Erythroblast (primary cell): Measurements from ENCODE around the gene PAQR5.

Source experiments
- DNase-seq, 2 experiments: peaks; one replicate each; lab custom pipeline; 2025; lab: John Stamatoyannopoulos, UW
- GATA1 ChIP-seq: IDR thresholded peaks from 2 replicates; pipeline ENCODE4 v1.6.1; 2011; ENCODE audit warnings: low read depth, mild to moderate bottlenecking, control low read depth, low read length, moderate library complexity
- POLR2A ChIP-seq: IDR thresholded peaks from 2 replicates; pipeline ENCODE4 v1.6.1; 2011; ENCODE audit warnings: mild to moderate bottlenecking, low read length

The PAQR5 gene

GRCh38 chr15:69408841-69409240, 110.1 kb downstream of the PAQR5 start:
- no peak for TF ChIP-seq POLR2A
- TF ChIP-seq GATA1 = no peak
- DNase-seq = no peak

DNA sequence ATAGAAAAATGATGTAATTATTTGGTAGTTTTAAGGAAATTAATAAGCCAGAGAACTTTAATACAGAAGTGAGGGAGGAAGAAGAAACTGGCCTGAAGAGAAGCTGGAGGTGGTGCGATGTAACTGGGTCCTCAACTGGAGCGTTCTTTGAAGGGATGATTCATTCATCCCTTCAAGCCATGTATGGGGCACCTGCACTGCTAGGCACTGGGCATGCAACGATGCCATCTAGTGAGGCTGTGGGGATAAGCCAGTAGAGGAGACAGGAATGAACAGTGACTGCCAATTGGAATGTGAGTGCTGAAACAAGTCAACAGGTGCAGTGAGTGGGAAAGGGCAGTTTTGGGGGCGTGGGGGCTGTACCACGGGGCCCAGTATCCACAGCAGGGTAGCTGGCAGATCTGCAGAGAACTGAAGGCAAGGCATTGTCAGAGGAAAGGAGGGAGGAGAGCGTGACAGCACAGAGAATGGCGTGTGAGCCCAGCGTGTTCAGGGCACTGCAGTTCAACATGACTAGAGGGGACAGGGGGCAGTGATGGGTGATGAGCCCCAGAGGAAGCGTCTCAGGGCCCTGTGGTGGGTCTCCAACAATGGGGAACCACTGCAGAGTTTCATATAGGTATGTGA, 111.6 kb downstream of the PAQR5 start:
- TF ChIP-seq GATA1 = no peak
- no peak for TF ChIP-seq POLR2A
- no peak for DNase-seq

DNA sequence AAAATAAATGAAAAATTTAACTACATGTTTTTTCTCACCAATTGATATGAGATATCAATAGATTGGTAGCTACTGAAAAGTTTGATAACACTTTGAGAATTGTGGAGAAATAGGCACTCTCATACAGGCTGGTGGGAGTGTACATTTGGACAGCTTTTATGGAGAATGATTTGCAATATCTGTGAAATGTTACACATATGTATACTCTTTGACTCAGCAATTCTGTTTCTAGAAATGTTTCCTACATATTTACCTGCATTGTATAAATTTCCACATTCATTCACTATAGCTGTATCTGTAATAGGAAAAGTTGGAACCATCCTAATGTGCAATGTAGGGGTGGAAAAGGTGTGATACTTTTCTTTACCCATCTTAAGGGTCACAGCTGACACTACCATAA, 113.6 kb downstream of the PAQR5 start:
- peak in 1 of 2 experiments; percentile 44 for DNase-seq
- TF ChIP-seq GATA1 (no peak), POLR2A (no peak)

DNA sequence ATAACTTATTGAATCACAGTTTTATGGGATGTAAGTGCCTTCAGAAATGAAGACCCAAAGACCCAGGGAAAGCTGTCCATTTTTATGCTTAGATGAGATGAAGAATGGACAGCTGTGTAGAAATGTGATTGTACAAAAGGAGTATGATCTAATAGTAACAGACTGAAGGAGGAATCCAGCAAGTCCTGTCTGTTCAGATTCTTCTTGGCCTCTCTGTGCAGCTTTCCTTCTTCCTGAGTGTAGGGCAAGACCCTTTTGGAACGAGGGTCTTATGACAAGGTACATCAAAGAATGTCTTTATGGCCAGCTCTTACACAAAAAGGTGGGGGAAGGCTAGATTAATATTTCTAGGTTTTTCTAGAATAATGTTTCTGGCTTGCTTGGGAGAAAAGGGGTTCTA, 114.0 kb downstream of the PAQR5 start:
- TF ChIP-seq POLR2A (no peak), GATA1 (no peak)
- DNase-seq = no peak

GRCh38 chr15:69413822-69414700, 115.3 kb downstream of the PAQR5 start, which contains the start of gene KIF23:
TSS of gene KIF23 (plus strand) at chr15:69414349. CDS start at chr15:69414466, 117 bp downstream.
- DNase-seq = peak; percentile 94 to 96
- peak; percentile 86 for TF ChIP-seq POLR2A
- no peak for TF ChIP-seq GATA1

- TF ChIP-seq POLR2A (no peak), GATA1 (no peak)
- peak; percentile 64 to 69 for DNase-seq
Measured at GRCh38 chr15:69414701-69415167, 116.0 kb downstream of the PAQR5 start.

DNA sequence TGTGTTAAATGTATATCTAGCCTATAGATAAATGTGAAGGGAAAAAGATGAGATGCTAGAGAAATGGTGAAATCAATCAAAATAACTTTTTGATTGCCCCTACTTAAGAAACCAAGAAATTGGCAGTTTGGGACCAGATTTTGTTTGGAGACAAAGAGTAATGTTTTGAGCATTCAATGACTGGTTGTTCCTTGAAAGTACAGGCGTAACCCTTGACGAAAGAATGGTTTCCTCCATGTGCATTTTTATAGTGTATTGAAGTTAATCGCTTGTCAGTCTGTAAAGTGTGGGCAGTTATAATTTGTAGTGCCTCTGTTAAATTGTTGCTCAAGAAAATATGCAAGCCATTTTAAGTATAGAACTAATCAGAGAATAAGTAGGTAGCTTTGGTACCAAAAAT, 116.7 kb downstream of the PAQR5 start:
- TF ChIP-seq GATA1 (no peak), POLR2A (no peak)

DNA sequence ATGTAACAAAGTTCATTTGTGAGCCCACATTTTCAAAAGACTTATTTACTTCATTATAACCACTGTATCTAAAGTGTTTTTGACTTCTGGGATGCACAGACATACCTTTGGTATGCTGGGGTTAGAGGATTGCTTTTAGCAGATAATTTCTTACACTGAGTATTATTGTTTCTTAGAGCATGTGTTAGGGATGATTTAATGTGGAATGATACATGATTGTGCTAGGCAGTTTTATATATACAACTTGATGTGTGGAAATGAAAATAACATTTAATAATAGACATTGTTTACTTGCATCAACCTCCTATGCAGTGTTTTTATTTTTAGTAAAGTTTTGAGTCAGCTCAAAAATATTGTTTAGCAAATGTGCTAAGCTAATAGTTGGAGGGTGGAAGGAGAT, 118.9 kb downstream of the PAQR5 start:
- DNase-seq = no peak
- TF ChIP-seq POLR2A (no peak), GATA1 (no peak)

More for the DNA sequence above, 116.7 kb downstream of the PAQR5 start:
- DNase-seq = peak in 1 of 2 experiments; percentile 34

DNA sequence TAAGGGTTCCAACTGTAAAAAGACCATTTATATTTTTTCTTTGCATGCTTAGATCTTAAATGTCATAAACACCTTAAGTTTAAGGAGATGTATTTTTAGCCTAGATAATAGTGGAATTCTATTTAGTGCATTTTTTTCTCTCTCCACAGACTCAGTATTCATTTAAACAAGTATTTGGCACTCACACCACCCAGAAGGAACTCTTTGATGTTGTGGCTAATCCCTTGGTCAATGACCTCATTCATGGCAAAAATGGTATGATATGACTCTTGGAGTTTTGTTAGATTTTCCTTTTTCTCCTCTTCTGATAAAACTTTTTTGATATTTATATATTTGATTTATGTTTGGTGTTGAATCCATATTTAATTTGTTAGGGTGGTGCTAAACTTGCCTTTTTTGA, 122.8 kb downstream of the PAQR5 start:
- no peak for DNase-seq
- no peak for TF ChIP-seq GATA1

GRCh38 chr15:69422336-69422895, 123.7 kb downstream of the PAQR5 start:
- TF ChIP-seq GATA1 = no peak
- no peak for TF ChIP-seq POLR2A
- DNase-seq = no peak

- DNase-seq = no peak
- no peak for TF ChIP-seq GATA1
- no peak for TF ChIP-seq POLR2A
Measured at GRCh38 chr15:69424001-69424400, 125.3 kb downstream of the PAQR5 start.

DNA sequence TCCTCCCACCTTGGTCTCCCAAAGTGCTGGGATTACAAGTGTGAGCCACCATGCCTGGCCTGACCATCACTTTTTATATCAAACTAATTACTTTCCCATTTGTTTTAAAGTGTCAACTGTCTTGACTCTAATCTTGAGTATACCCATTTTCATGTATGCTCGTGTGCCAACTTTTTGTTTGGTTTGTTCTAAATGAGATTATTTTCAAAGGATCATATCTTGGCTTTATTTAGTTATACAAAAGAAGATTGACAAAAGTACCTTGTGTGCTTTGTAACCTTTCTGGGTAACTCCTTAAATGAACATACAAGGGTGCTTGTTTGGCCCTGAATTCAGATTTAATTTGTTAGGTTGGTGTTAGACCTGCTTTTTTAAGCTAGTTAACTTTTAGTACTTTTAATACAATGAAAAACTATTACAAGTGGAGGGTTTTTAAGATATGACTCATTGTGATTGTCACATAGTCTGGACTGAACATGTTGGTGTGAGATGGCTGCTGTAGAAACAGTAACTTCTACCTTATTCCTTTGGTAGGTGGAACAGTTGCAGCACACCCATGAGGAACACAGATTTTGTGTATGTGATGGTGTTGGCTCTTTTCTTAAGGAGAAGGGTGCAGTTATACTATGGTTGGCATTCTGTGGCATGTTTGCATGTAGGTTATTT, 126.2 kb downstream of the PAQR5 start:
- DNase-seq = no peak
- no peak for TF ChIP-seq GATA1
- TF ChIP-seq POLR2A = no peak

DNA sequence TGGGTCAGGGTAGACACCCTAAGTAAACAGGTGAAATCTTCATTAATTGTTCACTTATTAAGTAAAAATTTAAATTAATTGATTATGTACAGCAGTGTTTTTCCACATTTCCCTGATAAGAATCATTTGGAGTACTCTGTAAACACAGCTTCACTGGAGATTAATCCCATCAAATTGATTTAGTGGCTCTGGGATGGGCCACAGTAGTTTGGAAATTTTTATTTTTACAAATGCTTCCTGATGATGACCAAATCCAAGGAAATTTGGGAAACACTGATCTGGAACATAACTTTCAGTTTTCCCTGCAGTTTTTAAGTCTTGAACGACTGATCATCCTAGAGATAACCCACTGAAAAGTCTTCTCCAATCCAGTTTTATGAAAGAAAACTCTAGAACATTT, 135.1 kb downstream of the PAQR5 start:
- TF ChIP-seq POLR2A (no peak), GATA1 (no peak)
- no peak for DNase-seq
